GM23338 (cell line): ENCODE results near the gene DCDC1.

ENCODE experiments used
- CREB1 ChIP-seq: fragments of 250-450 bp; sonication (Bioruptor Pico); IDR thresholded peaks from 2 replicates; pipeline ENCODE4 v1.5.0; 2020; ENCODE audit warnings: low read depth, mild to moderate bottlenecking, moderate library complexity
- EZH2 ChIP-seq: fragments of 200-600 bp; sonication (generic); IDR thresholded peaks from one replicate; pipeline ENCODE4 v1.8.0; 2017; ENCODE audit warnings: antibody characterized with exemption, mild to moderate bottlenecking, low read depth; ENCODE audit not compliant: unreplicated experiment
- EZH2phosphoT487 ChIP-seq: fragments of 200-600 bp; sonication (generic); IDR thresholded peaks from one replicate; pipeline ENCODE4 v1.8.1; 2018; ENCODE audit warnings: antibody characterized with exemption; ENCODE audit not compliant: unreplicated experiment
- NANOG ChIP-seq: IDR thresholded peaks from 2 replicates; pipeline ENCODE4 v1.6.1; 2016; ENCODE audit warnings: antibody characterized with exemption, borderline replicate concordance
- POLR2AphosphoS5 ChIP-seq: IDR thresholded peaks from 2 replicates; pipeline ENCODE4 v1.6.1; 2016; ENCODE audit warnings: antibody characterized with exemption, low read depth
- TF ChIP-seq, protein P1 (sequence below), 2 experiments: fragments of 200-600 bp in 1 of 2; sonication (generic) in 1 of 2; conservative IDR thresholded peaks; 2 replicates each; pipeline versions ENCODE4 v1.5.1 to v1.6.1; 2016 to 2017; ENCODE audit warnings: antibody characterized with exemption in 2 of 2, low read depth in 2 of 2, mild to moderate bottlenecking in 2 of 2, moderate library complexity in 1 of 2
- TF ChIP-seq, protein P2 (sequence below): IDR thresholded peaks from one replicate; pipeline ENCODE4 v1.6.1; 2018; ENCODE audit warnings: antibody characterized with exemption; ENCODE audit not compliant: unreplicated experiment

DNA sequence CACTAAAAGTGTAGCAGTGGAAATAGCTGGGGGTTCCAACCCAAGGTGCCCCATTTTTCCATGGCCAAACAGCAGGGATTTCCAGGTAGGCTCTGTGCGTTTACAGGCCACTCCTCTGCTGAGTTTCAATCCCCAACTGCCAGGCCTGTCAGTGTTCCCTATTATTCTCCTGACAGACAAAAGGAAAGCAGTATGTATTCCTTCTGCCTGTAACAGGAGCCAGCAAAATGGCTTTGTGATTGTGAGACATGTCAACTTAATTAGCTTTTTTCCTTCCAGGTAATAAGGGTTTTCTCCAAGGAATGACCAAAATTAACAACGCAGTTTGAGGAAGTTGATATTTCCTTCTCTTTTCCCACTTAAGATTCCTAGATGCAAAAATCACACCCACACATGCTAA, 506.3 kb downstream of the DCDC1 start:
- TF ChIP-seq, protein P1, sequence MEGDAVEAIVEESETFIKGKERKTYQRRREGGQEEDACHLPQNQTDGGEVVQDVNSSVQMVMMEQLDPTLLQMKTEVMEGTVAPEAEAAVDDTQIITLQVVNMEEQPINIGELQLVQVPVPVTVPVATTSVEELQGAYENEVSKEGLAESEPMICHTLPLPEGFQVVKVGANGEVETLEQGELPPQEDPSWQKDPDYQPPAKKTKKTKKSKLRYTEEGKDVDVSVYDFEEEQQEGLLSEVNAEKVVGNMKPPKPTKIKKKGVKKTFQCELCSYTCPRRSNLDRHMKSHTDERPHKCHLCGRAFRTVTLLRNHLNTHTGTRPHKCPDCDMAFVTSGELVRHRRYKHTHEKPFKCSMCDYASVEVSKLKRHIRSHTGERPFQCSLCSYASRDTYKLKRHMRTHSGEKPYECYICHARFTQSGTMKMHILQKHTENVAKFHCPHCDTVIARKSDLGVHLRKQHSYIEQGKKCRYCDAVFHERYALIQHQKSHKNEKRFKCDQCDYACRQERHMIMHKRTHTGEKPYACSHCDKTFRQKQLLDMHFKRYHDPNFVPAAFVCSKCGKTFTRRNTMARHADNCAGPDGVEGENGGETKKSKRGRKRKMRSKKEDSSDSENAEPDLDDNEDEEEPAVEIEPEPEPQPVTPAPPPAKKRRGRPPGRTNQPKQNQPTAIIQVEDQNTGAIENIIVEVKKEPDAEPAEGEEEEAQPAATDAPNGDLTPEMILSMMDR (conservative IDR thresholded peaks at IDR 0.05; ENCODE audit: low read depth in 2 of 2), result no peak
- TF ChIP-seq POLR2AphosphoS5 (no peak), EZH2phosphoT487 (no peak), EZH2 (no peak), CREB1 (CRISPR knock-in tag) (no peak), NANOG (no peak)
- TF ChIP-seq, protein P2, sequence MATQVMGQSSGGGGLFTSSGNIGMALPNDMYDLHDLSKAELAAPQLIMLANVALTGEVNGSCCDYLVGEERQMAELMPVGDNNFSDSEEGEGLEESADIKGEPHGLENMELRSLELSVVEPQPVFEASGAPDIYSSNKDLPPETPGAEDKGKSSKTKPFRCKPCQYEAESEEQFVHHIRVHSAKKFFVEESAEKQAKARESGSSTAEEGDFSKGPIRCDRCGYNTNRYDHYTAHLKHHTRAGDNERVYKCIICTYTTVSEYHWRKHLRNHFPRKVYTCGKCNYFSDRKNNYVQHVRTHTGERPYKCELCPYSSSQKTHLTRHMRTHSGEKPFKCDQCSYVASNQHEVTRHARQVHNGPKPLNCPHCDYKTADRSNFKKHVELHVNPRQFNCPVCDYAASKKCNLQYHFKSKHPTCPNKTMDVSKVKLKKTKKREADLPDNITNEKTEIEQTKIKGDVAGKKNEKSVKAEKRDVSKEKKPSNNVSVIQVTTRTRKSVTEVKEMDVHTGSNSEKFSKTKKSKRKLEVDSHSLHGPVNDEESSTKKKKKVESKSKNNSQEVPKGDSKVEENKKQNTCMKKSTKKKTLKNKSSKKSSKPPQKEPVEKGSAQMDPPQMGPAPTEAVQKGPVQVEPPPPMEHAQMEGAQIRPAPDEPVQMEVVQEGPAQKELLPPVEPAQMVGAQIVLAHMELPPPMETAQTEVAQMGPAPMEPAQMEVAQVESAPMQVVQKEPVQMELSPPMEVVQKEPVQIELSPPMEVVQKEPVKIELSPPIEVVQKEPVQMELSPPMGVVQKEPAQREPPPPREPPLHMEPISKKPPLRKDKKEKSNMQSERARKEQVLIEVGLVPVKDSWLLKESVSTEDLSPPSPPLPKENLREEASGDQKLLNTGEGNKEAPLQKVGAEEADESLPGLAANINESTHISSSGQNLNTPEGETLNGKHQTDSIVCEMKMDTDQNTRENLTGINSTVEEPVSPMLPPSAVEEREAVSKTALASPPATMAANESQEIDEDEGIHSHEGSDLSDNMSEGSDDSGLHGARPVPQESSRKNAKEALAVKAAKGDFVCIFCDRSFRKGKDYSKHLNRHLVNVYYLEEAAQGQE, result no peak
